Omental fat pad (tissue), 4 donors: ENCODE data around the gene ARSA. TPM values are rescaled to one million over a fixed set of nuclear protein-coding genes. Genes with fewer than 3 reads are reported as not detected.

ENCODE experiments used
- ATAC-seq: fragments of 150-250 bp; one replicate; pipeline ENCODE4 v1.9.1; 2016; ENCODE audit warnings: mild to moderate bottlenecking, moderate library complexity; ENCODE audit not compliant: low FRiP score
- DNase-seq: peaks from one replicate; pipeline ENCODE4 v3.0.0-alpha.2; 2019; ENCODE audit warnings: low spot score
- CTCF ChIP-seq, 3 donors: fragments of 450-650 bp; IDR thresholded peaks; one replicate each; pipeline ENCODE4 v1.5.1; 2016 to 2017; ENCODE audit warnings: antibody characterized with exemption in 3 of 3, mild to moderate bottlenecking in 3 of 3, moderate library complexity in 2 of 3
- total RNA-seq, 4 donors: library from RNA; depleted of rRNA; stranded (reverse); fragments of >200 nt; gene quantifications; one replicate each; pipeline ENCODE4 v1.1.0, GENCODE V29; 2016

The ARSA gene
- total RNA-seq, 4 donors from 2014 or later: 29.9 to 43.5 (median 36.1) TPM

DNA sequence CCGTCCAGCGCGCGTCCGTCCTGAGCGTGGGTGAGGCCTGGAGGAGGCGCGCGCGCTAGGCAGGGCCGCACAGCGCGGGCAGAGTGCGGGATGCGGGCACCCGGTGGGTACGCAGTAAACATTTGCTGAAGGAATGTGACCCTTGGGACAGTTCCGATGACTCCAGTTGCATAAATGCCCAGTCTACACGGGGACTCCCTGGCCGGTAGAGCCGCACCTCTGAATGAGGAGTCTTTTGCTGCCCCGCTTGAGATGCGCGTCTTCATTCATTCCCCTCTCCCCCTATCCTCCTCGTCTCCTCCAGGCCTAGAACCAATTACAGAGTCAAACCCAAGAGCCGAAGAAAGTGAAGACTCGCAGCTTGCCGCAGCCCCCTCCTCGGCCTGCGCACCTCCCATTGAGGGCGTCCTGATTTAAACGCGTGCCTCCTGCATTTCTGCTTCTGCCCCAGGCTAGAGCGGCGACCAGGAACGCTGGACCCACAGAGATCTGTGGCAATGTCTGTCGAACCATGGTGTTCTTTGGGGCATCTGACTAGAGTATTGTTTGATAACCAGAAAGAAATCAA lies 44.6 kb downstream of the ARSA start:
- DNase-seq (no peak), ATAC-seq (peak; percentile 24)
- no peak for TF ChIP-seq CTCF (IDR thresholded peaks at IDR 0.05)

DNA sequence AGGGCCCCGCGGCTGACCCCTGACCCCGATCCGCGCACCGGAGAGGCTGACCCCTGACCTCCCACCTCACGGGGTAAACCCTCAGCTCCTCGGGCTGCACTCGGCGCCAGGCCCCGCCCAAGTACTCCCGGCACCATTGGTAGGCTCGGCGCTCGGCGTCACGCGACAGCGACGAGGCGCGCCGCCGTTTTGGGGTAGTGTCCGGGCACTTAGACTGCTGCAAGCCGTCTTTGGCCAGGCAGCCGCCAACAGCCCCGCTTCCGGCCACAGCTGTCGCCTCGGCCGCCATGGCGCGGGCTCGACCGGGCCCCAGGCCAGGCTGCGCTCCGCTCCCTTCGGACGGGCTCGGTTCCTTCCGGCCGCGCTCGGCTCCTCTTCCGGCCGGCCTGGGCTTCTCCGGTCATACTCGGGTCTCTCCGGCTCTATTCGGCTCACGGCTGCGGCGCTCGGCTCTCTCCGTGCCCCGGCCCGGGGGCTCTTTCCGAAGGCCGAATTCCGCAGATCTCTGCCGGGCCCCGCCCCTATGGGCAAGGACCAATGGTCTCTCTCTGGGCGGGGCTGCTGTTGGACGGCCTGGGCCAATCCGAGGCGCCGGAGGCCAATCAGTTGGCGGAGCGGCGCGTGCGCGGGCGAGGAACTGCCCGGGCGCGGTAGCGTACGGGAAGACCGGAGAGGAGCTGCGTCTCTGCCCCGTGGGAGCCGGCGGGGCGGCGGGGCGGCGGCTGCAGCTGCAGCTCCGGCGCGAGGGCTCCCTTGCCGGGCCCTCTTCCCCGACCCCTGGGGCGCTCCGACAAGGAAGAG lies 45.3 kb downstream of the ARSA start, which contains the start of gene CHKB:
TSS of gene CHKB (minus strand) at position 357 of the 801 bp plus-strand sequence. CDS start at position 289, 68 bp downstream.
- no peak for TF ChIP-seq CTCF (IDR thresholded peaks at IDR 0.05)
- ATAC-seq: peak; percentile 99
- peak; percentile 90 for DNase-seq

GRCh38 chr22:50581950-50582492 lies 45.9 kb downstream of the ARSA start:
- DNase-seq (no peak), ATAC-seq (no peak)
- no peak for TF ChIP-seq CTCF (IDR thresholded peaks at IDR 0.05)

GRCh38 chr22:50581031-50581949 lies 46.7 kb downstream of the ARSA start:
- TF ChIP-seq CTCF (IDR thresholded peaks at IDR 0.05): no peak
- ATAC-seq: no peak
- DNase-seq: no peak

DNA sequence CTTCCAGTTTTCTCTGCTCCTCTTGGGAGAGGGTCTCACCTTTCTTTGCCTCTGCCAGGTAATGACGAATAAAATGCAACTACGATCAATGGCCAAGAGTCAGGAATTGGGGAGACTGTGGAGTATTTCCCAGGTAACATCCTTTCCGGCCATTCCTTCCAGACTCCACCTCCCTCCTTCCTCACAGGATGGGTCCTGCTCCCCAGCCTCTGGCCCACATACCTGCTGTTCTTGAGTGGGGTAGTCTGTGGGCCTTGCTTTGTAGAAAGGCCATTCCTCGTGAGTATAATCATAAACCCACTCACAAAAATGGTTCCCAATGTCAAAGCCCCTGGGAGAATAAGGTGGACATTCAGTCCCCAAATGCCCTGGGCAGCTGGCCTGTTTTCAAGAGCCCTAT lies 48.2 kb downstream of the ARSA start:
- no peak for ATAC-seq
- TF ChIP-seq CTCF (IDR thresholded peaks at IDR 0.05): no peak
- no peak for DNase-seq

- ATAC-seq (no peak), DNase-seq (no peak)
- TF ChIP-seq CTCF (IDR thresholded peaks at IDR 0.05): no peak
Measured at GRCh38 chr22:50578776-50579310, 49.1 kb downstream of the ARSA start.
